ENCODE measurements around the gene LMNA. TPM values are rescaled to one million over a fixed set of nuclear protein-coding genes. Genes with fewer than 3 reads are reported as not detected.

LMNA gene
- total and polyA plus RNA-seq, 2 donors (not counting 1 experiment from before 2014, with no cell fraction given) = 19.4 to 28.7 TPM

DNA sequence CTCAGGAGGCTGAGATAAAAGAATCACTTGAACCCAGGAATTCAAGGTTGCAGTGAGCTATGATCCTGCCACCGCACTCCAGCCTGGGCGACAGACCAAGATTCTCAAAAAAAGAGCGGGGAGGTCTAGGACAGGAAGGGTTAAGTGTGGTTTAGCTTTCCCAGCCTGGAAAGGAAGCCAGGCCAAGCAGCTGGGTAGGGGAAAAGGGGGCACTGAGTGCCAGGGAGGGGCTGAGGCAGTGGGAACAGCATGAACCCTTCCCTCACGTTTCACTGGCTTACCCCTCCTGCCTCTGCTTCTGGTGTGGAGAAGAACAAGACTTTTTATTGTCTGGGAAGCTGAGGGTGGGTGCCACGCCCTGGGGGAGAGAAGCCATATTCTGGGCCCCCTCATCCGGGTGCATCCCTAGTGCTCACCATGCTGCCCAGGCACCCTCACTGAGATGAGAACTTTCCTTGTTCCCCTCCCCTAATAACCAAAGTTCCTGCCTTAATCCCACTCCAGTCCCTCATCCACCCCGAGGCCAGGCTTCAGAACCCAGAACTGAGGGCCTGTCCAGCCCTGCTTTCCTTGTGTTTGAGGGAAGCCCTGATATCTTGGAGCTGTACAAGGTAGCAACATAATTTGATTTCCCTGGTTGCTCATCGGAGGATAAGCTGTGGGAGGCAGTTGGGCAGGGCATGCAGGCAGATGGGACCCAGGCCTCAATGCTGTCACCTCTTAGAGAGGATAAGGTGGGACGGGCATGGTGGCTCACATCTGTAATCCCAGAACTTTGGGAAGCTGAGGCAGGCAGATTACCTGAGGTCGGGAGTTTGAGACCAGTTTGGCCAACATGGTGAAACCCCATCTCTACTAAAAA is 2.0 kb upstream of the LMNA start:
- ATAC-seq (ENCODE audit: low read depth) = no peak

More for the DNA sequence above, 2.0 kb upstream of the LMNA start:
- H3K27ac ChIP-seq (ENCODE audit: low read length in 2 of 2) = no peak overlapping the region
- Mint-ChIP-seq H3K4me1 (peaks cover 42% of the 10 kb centered on the region), H3K4me3 (no peak overlapping the region), H3K9me3 (ENCODE audit: insufficient read depth) (no peaks in the 10 kb centered on the region), H3K27me3 (peaks cover 30% of the 10 kb centered on the region), H3K27ac (no peak overlapping the region)
- peaks cover 0 to 43% (median 12%) of the 10 kb centered on the region in 4 experiments for H3K27me3 ChIP-seq (replicated peaks in 1 of 4; ENCODE audit: control extremely low read depth in 1 of 4, control insufficient read depth in 3 of 4, insufficient read depth in 4 of 4, low read length in 3 of 4)
- ChIA-PET POLR2A (interaction anchor here (0.8 kb wide), 1 partner anchor 14 kb away, joined by 3 read pairs; no protein-coding TSS in a partner anchor), CTCF (interaction anchor here (0.5 to 28.7 kb wide), 5 partner anchors 8 to 217 kb away, joined by 3 to 970 read pairs (median 6); partner anchors contain the start of gene UBQLN4)
- no peaks in the 10 kb centered on the region for H3K79me2 ChIP-seq (ENCODE audit: control insufficient read depth, insufficient read depth, low read length)
- DNase-seq = no peak
- H3K9ac ChIP-seq (ENCODE audit: low read length) = no peak overlapping the region
- intact Hi-C loops (cut with micrococcal nuclease) = no loop called here
- H3K36me3 ChIP-seq (replicated peaks in 1 of 2; ENCODE audit: control extremely low read depth in 1 of 2, control insufficient read depth in 1 of 2, extremely low read depth in 1 of 2, insufficient read depth in 2 of 2, low read length in 1 of 2) = no peaks in the 10 kb centered on the region
- H3K4me3 ChIP-seq (ENCODE audit: control extremely low read depth in 1 of 5, extremely low read depth in 1 of 5, insufficient read depth in 1 of 5, low read depth in 2 of 5, low read length in 4 of 5) = no peak overlapping the region
- no peak overlapping the region for H2AFZ ChIP-seq (ENCODE audit: insufficient read depth, low read depth, low read length, poor library complexity, severe bottlenecking)
- TF ChIP-seq CTCF (IDR thresholded peaks at IDR 0.05) (no peak), EZH2 (IDR thresholded peaks at IDR 0.05; ENCODE audit: borderline replicate concordance, insufficient read depth, low read depth, low read length, poor library complexity, severe bottlenecking) (no peak)
- H4K20me1 ChIP-seq (ENCODE audit: control insufficient read depth, insufficient read depth, low read length, poor library complexity, severe bottlenecking) = no peaks in the 10 kb centered on the region
- H3K9me3 ChIP-seq (ENCODE audit: control extremely low read depth in 1 of 3, control insufficient read depth in 2 of 3, insufficient read depth in 1 of 3, low read length in 2 of 3) = peaks cover 0 to 4% (median 0%) of the 10 kb centered on the region in 3 donors
- H3K4me2 ChIP-seq (replicated peaks; ENCODE audit: low read depth, low read length, poor library complexity, severe bottlenecking) = no peak overlapping the region
- 88% methylated on average over 7 of the region's 10 CpGs for WGBS (ENCODE audit: insufficient coverage)
- peaks cover 22 to 24% of the 10 kb centered on the region in 2 donors for H3K4me1 ChIP-seq (ENCODE audit: control insufficient read depth in 2 of 2, insufficient read depth in 2 of 2, low read length in 2 of 2)
